OCI-LY1 (cell line): ENCODE results near the gene LDLRAD2.

Experiments used
- H2AFZ ChIP-seq: fragments of 200-600 bp; sonication (generic), shearing (Covaris generic); 2 replicates; pipeline ENCODE4 v1.6.0; 2014; ENCODE audit warnings: antibody characterized with exemption, mild to moderate bottlenecking, low read length
- H3F3A ChIP-seq: fragments of 200-600 bp; sonication (generic), shearing (Covaris generic); 2 replicates; pipeline ENCODE4 v1.6.0; 2014; ENCODE audit warnings: mild to moderate bottlenecking, antibody characterized with exemption, low read length, moderate library complexity; ENCODE audit not compliant: insufficient read depth
- H3K27ac ChIP-seq: fragments of 200-600 bp; sonication (generic); 2 replicates; pipeline ENCODE4 v1.5.1; 2014; ENCODE audit warnings: low read length, mixed run types, mild to moderate bottlenecking, low read depth; ENCODE audit not compliant: poor library complexity, severe bottlenecking
- H3K27me3 ChIP-seq: fragments of 200-600 bp; sonication (generic); 2 replicates; pipeline ENCODE4 v1.6.0; 2014; ENCODE audit warnings: antibody characterized with exemption, mild to moderate bottlenecking, low read length, moderate library complexity; ENCODE audit not compliant: insufficient read depth
- H3K36me3 ChIP-seq: fragments of 200-600 bp; sonication (generic); 2 replicates; pipeline ENCODE4 v1.6.1; 2014; ENCODE audit warnings: mild to moderate bottlenecking, antibody characterized with exemption, low read length, moderate library complexity, mixed read lengths; ENCODE audit not compliant: insufficient read depth
- H3K4me1 ChIP-seq: fragments of 200-600 bp; sonication (generic); 2 replicates; pipeline ENCODE4 v1.5.1; 2014; ENCODE audit warnings: mild to moderate bottlenecking, low read length, moderate library complexity; ENCODE audit not compliant: insufficient read depth, severe bottlenecking
- H3K4me2 ChIP-seq: fragments of 200-600 bp; sonication (generic), shearing (Covaris generic); 2 replicates; pipeline ENCODE4 v1.6.1; 2014; ENCODE audit warnings: low read length
- H3K4me3 ChIP-seq: fragments of 200-600 bp; sonication (generic); 2 replicates; pipeline ENCODE4 v1.5.1; 2014; ENCODE audit warnings: low read length, low read depth, mild to moderate bottlenecking, mixed read lengths; ENCODE audit not compliant: poor library complexity, severe bottlenecking
- H3K79me2 ChIP-seq: fragments of 200-600 bp; shearing (Covaris generic); 2 replicates; pipeline ENCODE4 v1.6.1; 2016; ENCODE audit warnings: mixed run types, low read length, mixed read lengths; ENCODE audit not compliant: insufficient read depth
- H3K9ac ChIP-seq: fragments of 200-600 bp; sonication (generic), shearing (Covaris generic); 2 replicates; pipeline ENCODE4 v1.6.1; 2014; ENCODE audit warnings: mild to moderate bottlenecking, low read length, mixed read lengths
- H3K9me2 ChIP-seq: fragments of 200-600 bp; sonication (generic), shearing (Covaris generic); 2 replicates; pipeline ENCODE4 v1.6.1; 2014; ENCODE audit warnings: low read depth, mild to moderate bottlenecking, low read length, mixed read lengths
- H3K9me3 ChIP-seq: fragments of 200-600 bp; shearing (Covaris generic); 2 replicates; pipeline ENCODE4 v1.6.1; 2014; ENCODE audit warnings: low read length, mixed read lengths
- H4K20me1 ChIP-seq: fragments of 200-600 bp; sonication (generic), shearing (Covaris generic); 2 replicates; pipeline ENCODE4 v1.6.0; 2016; ENCODE audit warnings: mild to moderate bottlenecking, low read length; ENCODE audit not compliant: insufficient read depth
- EZH2 ChIP-seq: fragments of 200-600 bp; sonication (generic), shearing (Covaris generic); IDR thresholded peaks from 2 replicates; pipeline ENCODE4 v1.8.0; 2017; ENCODE audit warnings: borderline replicate concordance, mixed run types, mild to moderate bottlenecking, antibody characterized with exemption, low read length, moderate library complexity, mixed read lengths
- TF ChIP-seq, protein P1 (sequence below): fragments of 200-600 bp; sonication (generic), shearing (Covaris generic); IDR thresholded peaks from 2 replicates; pipeline ENCODE4 v1.5.1; 2017; ENCODE audit warnings: mild to moderate bottlenecking, antibody characterized with exemption, low read length, moderate library complexity, mixed read lengths

LDLRAD2 gene

DNA sequence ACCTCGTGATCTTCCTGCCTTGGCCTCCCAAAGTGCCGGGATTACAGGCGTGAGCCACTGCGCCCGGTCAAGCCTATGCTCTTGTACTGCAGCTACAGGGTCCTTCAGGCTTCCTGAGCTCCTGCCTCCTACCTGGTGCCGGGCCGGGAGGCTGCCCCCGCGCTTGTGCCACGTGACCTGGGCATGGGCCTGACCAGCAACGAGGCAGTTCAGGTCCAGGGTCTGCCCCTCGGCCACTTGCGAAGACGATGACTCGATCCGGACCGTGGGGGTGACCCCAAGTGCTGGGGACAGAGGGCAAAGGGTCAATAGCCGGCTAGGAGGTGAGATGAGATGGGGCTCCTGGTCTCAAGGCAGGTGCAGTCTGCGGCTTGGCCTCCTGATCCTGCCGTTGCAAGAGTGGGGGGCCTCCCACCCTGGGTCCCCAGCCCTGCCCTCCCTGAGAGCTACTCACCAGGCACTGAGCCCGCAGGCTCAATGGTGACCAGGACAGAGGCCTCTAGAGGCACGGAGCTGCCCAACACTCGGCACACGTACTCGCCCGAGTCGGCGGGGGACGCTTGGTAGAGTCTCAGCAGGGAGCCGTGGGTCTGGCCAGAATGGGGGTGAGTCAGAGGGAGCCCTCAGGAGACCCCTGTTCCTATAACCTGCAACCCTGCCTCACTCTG lies 38.0 kb downstream of the LDLRAD2 start:
- Histone ChIP-seq H3F3A (no peaks in the 10 kb centered on the region), H2AFZ (no peak overlapping the region), H3K27me3 (no peaks in the 10 kb centered on the region; the same call in 1 of the 2 replicates), H3K79me2 (no peaks in the 10 kb centered on the region), H3K4me3 (no peak overlapping the region), H3K27ac (no peak overlapping the region), H3K9me3 (no peaks in the 10 kb centered on the region), H3K9ac (no peak overlapping the region), H3K4me1 (peaks cover 11% of the 10 kb centered on the region), H3K4me2 (no peak overlapping the region), H3K9me2 (no peaks in the 10 kb centered on the region), H3K36me3 (no peaks in the 10 kb centered on the region), H4K20me1 (no peaks in the 10 kb centered on the region)
- TF ChIP-seq EZH2 = no peak
- TF ChIP-seq, protein P1, sequence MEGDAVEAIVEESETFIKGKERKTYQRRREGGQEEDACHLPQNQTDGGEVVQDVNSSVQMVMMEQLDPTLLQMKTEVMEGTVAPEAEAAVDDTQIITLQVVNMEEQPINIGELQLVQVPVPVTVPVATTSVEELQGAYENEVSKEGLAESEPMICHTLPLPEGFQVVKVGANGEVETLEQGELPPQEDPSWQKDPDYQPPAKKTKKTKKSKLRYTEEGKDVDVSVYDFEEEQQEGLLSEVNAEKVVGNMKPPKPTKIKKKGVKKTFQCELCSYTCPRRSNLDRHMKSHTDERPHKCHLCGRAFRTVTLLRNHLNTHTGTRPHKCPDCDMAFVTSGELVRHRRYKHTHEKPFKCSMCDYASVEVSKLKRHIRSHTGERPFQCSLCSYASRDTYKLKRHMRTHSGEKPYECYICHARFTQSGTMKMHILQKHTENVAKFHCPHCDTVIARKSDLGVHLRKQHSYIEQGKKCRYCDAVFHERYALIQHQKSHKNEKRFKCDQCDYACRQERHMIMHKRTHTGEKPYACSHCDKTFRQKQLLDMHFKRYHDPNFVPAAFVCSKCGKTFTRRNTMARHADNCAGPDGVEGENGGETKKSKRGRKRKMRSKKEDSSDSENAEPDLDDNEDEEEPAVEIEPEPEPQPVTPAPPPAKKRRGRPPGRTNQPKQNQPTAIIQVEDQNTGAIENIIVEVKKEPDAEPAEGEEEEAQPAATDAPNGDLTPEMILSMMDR = no peak

GRCh38 chr1:21851430-21852250 lies 39.6 kb downstream of the LDLRAD2 start:
- Histone ChIP-seq H3K36me3 (no peaks in the 10 kb centered on the region), H3K9me3 (no peaks in the 10 kb centered on the region), H3K4me2 (no peak overlapping the region)

DNA sequence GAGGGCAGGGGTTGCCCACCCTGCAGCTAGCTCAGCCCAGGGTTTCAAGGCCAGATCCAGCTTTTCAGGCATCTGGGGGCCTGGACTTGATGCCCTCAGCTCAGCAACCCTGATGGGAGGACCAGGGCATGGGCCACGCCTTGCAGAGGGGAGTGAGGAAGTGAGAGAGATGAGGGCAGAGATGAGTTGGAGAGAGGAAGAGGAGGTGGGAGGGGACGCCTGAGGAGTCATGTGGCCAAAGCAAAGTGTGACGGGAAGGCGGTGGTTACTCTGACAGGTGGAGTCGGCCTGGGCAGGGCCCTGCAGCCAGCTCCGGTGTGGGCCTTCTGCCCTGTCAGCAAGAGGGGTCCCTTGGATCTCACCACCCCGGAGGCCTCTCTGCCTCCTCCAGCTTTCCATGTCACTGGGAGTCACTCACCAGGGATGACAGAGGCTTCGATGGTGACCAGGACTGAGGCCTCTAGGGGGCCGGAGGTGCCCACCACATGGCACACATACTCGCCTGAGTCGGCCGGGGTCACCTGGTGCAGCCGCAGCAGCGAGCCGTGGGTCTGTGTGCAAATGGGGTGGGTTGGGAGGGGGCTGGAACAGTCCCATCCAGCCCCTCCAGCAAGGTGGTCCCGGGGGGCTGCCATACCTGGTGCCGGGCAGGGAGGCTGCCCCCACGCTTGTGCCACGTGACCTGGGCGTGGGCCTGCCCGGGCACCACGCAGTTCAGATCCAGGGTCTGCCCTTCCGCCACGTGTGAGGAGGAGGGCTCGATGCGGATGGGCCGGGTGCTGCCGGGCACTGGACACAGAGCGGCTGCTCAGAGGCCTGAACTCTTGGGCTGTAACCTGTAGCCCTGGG lies 40.4 kb downstream of the LDLRAD2 start:
- TF ChIP-seq EZH2 = no peak
- TF ChIP-seq, protein P1 = no peak
- H3K9me3 ChIP-seq = no peaks in the 10 kb centered on the region
- H3K36me3 ChIP-seq = no peaks in the 10 kb centered on the region
- 0 out of 2 replicates have a peak overlapping the region, but pooled peaks have one; percentile 15 for H3K4me2 ChIP-seq
- H3F3A ChIP-seq = no peaks in the 10 kb centered on the region
- H3K79me2 ChIP-seq = no peaks in the 10 kb centered on the region
- H3K9ac ChIP-seq = no peak overlapping the region; the same call in 1 of the 2 replicates
- no peaks in the 10 kb centered on the region for H3K9me2 ChIP-seq
- H3K4me3 ChIP-seq = no peak overlapping the region
- peaks cover 11% of the 10 kb centered on the region for H3K4me1 ChIP-seq
- H4K20me1 ChIP-seq = no peaks in the 10 kb centered on the region
- H3K27ac ChIP-seq = no peak overlapping the region
- H2AFZ ChIP-seq = no peak overlapping the region
- no peaks in the 10 kb centered on the region; the same call in 1 of the 2 replicates for H3K27me3 ChIP-seq

More at GRCh38 chr1:21851430-21852250, 39.6 kb downstream of the LDLRAD2 start:
- Histone ChIP-seq H3K9ac (no peak overlapping the region; the same call in 1 of the 2 replicates), H2AFZ (no peak overlapping the region), H3K79me2 (no peaks in the 10 kb centered on the region), H3K27me3 (no peaks in the 10 kb centered on the region; the same call in 1 of the 2 replicates), H3K4me3 (no peak overlapping the region), H3K4me1 (peaks cover 11% of the 10 kb centered on the region), H4K20me1 (no peaks in the 10 kb centered on the region), H3K27ac (no peak overlapping the region), H3F3A (no peaks in the 10 kb centered on the region), H3K9me2 (no peaks in the 10 kb centered on the region)
- TF ChIP-seq EZH2 = no peak
- TF ChIP-seq, protein P1 = no peak
